RWPE1 (cell line): ENCODE measurements around the gene NEAT1.

ENCODE experiments used
- CTCF ChIA-PET: fragments of 350-600 bp; sonication (Branson Sonifier 250); formaldehyde crosslinking; extraction: SDS; loops from one replicate; lab custom pipeline; 2021; lab: Yijun Ruan, JAX
- POLR2A ChIA-PET: fragments of 400-600 bp; formaldehyde crosslinking; extraction: SDS; loops from one replicate; lab custom pipeline; 2020; ENCODE audit warnings: antibody characterized with exemption; ENCODE audit not compliant: low non-redundant PET; lab: Yijun Ruan, JAX
- DNase-seq: peaks from one replicate; pipeline ENCODE4 v3.0.0; 2012; ENCODE audit warnings: low spot score
- H3K27ac ChIP-seq: fragments of 450-650 bp; 2 replicates; pipeline ENCODE4 v1.5.1; 2017
- CTCF ChIP-seq: fragments of 450-650 bp; conservative IDR thresholded peaks from 2 replicates; pipeline ENCODE4 v1.5.1; 2017; ENCODE audit warnings: low read depth, mild to moderate bottlenecking

Gene NEAT1

DNA sequence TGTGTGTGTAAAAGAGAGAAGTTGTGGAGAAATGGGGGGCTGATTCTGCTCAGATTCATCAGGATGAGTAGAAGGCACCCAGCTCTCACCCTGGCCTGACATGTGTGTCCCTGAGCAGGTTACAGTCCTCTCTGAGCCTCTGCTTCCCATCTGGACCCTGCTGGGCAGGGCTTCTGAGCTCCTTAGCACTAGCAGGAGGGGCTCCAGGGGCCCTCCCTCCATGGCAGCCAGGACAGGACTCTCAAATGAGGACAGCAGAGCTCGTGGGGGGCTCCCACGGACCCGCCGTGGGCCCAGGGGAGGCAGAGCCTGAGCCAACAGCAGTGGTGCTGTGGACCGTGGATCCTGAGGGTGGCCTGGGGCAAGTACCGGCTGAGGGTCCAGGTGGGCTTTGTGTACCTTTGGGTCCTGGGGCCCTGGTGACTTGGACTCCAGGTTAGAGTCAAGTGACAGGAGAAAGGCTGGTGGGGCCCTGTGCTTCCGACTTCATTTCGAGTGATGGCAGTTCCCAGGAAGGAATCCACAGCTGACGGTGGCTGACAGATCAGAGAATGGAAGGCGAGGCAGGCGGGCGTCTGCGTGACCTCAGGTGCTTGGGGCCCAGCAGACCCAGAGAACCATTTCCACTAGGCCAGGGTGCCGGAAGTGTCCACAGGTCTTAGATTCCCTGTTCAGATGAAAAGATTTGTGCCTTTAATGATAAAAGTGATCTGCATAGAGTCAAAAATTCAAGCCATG is 21.9 kb downstream of the NEAT1 start:
- ChIA-PET POLR2A (no interaction called here), CTCF (no interaction called here)
- no peak for TF ChIP-seq CTCF
- peak overlapping the region; percentile 85 for H3K27ac ChIP-seq
- DNase-seq: no peak

DNA sequence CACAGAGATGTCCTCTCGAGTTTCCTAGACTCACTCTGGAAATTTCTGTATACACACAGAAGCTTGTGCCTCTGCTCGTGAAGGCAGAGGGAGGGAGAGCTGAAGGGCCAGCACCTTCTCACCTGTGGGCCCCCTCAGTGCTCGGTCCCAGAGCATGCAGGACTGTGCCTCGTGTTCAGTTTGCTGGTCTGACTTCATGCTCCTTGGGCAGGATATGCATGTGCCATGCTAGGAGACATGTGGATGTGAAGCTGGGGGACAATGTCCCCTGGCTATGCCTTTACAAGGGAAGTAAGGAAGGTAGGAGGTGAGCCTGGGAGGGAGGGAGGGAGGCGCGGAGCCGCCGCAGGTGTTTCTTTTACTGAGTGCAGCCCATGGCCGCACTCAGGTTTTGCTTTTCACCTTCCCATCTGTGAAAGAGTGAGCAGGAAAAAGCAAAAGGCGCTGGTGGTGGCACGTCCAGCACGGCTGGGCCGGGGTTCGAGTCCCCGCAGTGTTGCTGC is 22.6 kb downstream of the NEAT1 start:
- ChIA-PET CTCF (no interaction called here), POLR2A (no interaction called here)
- TF ChIP-seq CTCF: no peak
- H3K27ac ChIP-seq: peak overlapping the region; percentile 85
- no peak for DNase-seq

GRCh38 chr11:65445604-65446445 is 23.2 kb downstream of the NEAT1 start:
- DNase-seq: no peak
- H3K27ac ChIP-seq: peak overlapping the region; percentile 85

DNA sequence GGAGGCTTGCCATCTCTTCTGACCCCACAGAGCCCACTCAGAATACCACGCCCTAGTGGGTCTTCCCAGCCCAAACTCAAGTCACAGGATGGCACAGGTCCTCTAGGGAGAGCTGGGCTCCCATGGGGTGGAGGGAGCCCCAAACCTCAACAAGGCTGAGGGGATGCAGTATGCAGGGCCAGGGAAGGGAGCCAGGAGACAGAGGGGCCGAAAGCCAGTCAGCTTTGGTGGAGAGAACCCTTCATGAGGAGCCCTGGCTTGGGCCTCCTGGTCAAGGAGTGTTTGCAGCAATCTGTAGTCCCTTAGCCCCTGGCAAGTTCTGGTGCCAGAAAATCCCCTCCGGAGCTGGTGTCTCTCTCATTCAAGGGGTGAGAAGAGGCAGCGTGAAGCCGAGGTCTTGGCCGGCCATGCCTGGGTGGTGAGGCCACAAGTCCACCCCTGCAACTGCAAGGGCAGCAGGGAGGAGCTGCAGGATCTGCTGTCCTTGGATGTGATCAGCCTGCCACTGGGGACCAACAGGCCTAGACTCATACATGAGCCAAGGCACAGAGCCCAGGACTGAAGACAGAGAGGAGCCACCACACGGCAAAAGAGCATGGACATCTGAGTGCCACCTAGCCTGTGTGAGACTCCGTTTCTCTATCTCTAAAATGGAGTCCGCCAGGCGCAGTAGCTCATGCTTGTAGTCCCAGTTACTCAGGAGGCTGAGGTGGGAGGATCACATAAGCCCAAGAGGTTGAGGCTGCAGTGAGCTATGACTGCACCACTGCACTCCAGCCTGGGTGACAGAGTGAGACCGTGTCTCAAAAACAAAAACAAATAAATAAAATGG is 24.1 kb downstream of the NEAT1 start:
- ChIA-PET POLR2A (interaction anchor here (0.6 kb wide), 1 partner anchor 61 kb away, joined by 4 read pairs; no protein-coding TSS in a partner anchor), CTCF (interaction anchor here (0.6 kb wide), 1 partner anchor 20 kb away, joined by 5 read pairs; no protein-coding TSS in a partner anchor)
- no peak for DNase-seq
- no peak for TF ChIP-seq CTCF
- peak overlapping the region; percentile 85 for H3K27ac ChIP-seq

More at GRCh38 chr11:65445604-65446445, 23.2 kb downstream of the NEAT1 start:
- POLR2A ChIA-PET: interaction anchor here (0.6 kb wide), 1 partner anchor 62 kb away, joined by 4 read pairs; no protein-coding TSS in a partner anchor
- TF ChIP-seq CTCF: no peak
- CTCF ChIA-PET: interaction anchor here (0.6 kb wide), 1 partner anchor 21 kb away, joined by 5 read pairs; no protein-coding TSS in a partner anchor

DNA sequence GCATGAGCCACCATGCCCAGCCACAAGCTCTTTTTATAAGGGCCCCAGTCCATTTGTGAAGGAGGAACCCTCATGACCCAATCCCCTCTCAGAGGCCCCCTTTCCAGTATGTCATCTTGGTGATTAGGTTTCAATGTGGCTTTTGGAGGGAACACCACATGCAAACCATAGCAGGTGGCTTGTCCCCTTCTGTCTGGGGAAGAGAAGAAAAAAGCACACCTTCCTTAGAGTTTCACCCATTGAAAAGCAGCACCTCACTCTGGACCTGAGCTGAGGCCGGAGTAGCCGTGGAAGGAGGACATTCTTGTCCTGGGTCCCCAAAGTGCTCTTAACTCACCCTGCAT is 25.4 kb downstream of the NEAT1 start:
- TF ChIP-seq CTCF: no peak
- ChIA-PET POLR2A (interaction anchor here (0.5 to 0.6 kb wide), 3 partner anchors 49 to 608 kb away, joined by 3 to 4 read pairs (median 3); no protein-coding TSS in a partner anchor), CTCF (no interaction called here)
- H3K27ac ChIP-seq: peak overlapping the region; percentile 85
- no peak for DNase-seq
